NCI-H146 (cell line): ENCODE data around the gene RHOH.
"Not testable (repeated sequence)": the region's sequence is repeated elsewhere in the genome, so short reads cannot be mapped to it uniquely, and the experiment has no call there.

Experiments
- DNase-seq: peaks from one replicate; lab custom pipeline; 2025; lab: John Stamatoyannopoulos, UW

The RHOH gene

GRCh38 chr4:40262077-40262528, 65.3 kb downstream of the RHOH start:
- no peak for DNase-seq

- DNase-seq = no peak
These were observed 66.0 kb downstream of the RHOH start for GRCh38 chr4:40262861-40263260.

GRCh38 chr4:40264497-40264896, 67.7 kb downstream of the RHOH start:
- no peak for DNase-seq

- DNase-seq = peak; percentile 74
These were observed 68.4 kb downstream of the RHOH start for GRCh38 chr4:40264995-40265909.

GRCh38 chr4:40265910-40266274, 69.1 kb downstream of the RHOH start:
- no peak for DNase-seq

- DNase-seq = no peak
These were observed 72.3 kb downstream of the RHOH start for GRCh38 chr4:40269133-40269532.

GRCh38 chr4:40270609-40271008, 73.8 kb downstream of the RHOH start:
- no peak for DNase-seq

GRCh38 chr4:40275065-40275730, 78.4 kb downstream of the RHOH start:
- no peak for DNase-seq

- DNase-seq = no peak
These were observed 79.7 kb downstream of the RHOH start for GRCh38 chr4:40276546-40276945.

GRCh38 chr4:40280586-40280985, 83.8 kb downstream of the RHOH start:
- no peak for DNase-seq

GRCh38 chr4:40281099-40281498, 84.3 kb downstream of the RHOH start:
- no peak for DNase-seq

- no peak for DNase-seq
These were observed 85.1 kb downstream of the RHOH start for GRCh38 chr4:40281913-40282312.

GRCh38 chr4:40282857-40283256, 86.0 kb downstream of the RHOH start:
- DNase-seq = not testable (repeated sequence)

- no peak for DNase-seq
These were observed 86.6 kb downstream of the RHOH start for GRCh38 chr4:40283413-40283812.

- no peak for DNase-seq
These were observed 87.1 kb downstream of the RHOH start for GRCh38 chr4:40283968-40284367.

GRCh38 chr4:40285692-40286091, 88.9 kb downstream of the RHOH start:
- peak; percentile 40 for DNase-seq

GRCh38 chr4:40288566-40288965, 91.7 kb downstream of the RHOH start:
- no peak for DNase-seq

GRCh38 chr4:40289366-40290188, 92.7 kb downstream of the RHOH start:
- DNase-seq = peak; percentile 65

GRCh38 chr4:40290611-40291186, 93.9 kb downstream of the RHOH start:
- not testable (repeated sequence) for DNase-seq

- DNase-seq = no peak
These were observed 95.5 kb downstream of the RHOH start for GRCh38 chr4:40292313-40292759.

GRCh38 chr4:40294339-40294738, 97.5 kb downstream of the RHOH start:
- DNase-seq = no peak

GRCh38 chr4:40295030-40295429, 98.2 kb downstream of the RHOH start:
- DNase-seq = not testable (repeated sequence)
